ENCODE measurements around the gene FEM1A. TPM values are rescaled to one million over a fixed set of nuclear protein-coding genes. Genes with fewer than 3 reads are reported as not detected.
A peak's percentile ranks its signal among the peaks of the same experiment; 100 is the strongest.

Gene FEM1A
- total and polyA plus RNA-seq, 2 of the 13 experiments (the other 11 are each of a cell fraction or from before 2014, with no cell fraction given) = 3.2 to 10.8 TPM

DNA sequence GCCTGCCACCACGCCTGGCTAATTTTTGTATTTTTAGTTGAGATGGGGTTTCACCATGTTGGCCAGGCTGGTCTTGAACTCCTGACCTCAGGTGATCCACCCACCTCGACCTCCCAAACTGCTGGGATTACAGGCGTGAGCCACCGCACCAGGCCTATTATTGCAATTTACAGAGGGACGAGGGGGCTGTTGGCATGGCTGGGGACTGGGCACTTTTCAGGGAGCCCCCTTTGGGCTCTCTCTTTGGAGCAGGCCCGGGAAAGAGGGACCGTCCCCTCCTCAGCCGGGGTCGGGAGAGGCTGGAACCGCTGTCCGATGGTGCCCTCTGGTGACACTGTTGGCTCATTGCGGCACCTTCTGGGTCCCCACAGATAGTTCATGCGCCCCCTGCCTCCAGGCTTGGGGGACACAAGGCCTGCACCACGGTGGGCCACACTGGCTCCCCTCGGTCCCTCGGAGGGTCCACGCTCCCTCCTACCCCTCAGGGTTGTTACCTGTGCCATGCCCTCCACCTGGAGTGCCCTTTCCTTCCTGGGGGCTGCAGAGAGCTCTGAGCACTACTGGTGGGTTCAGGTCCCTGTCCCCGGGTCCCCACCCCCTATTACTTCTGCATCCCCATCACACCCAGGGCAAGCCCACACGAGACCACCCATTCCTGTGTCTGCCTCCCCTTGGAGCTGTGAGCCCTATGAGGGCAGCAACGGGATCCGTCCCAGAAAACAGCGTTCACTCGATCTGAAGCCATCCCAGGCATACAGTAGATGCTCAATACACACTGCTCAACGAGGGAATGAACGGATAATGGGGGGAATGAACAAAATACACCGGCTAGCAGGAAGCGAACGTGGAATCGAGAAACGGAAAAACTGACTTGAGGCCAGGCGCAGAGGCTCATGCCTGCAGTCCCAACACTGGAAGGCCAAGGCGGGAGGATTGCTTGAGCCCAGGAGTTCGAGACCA is 12.5 kb downstream of the FEM1A start (continued):
- TF ChIP-seq HNRNPLL (IDR thresholded peaks at IDR 0.05; ENCODE audit: low read depth, low read length, poor library complexity, severe bottlenecking) (peak; percentile 30), GATAD2A (CRISPR knock-in tag; IDR thresholded peaks at IDR 0.05) (peak; percentile 63), ZNF547 (CRISPR knock-in tag; IDR thresholded peaks at IDR 0.05) (0 out of 2 replicates have a peak, but pooled peaks have one; percentile 35), ZNF784 (CRISPR knock-in tag; IDR thresholded peaks at IDR 0.05; ENCODE audit: borderline replicate concordance) (0 out of 2 replicates have a peak, but pooled peaks have one; percentile 24), SP4 (CRISPR knock-in tag; IDR thresholded peaks at IDR 0.05) (0 out of 2 replicates have a peak, but pooled peaks have one; percentile 22), ZNF580 (CRISPR knock-in tag; IDR thresholded peaks at IDR 0.05; ENCODE audit: borderline replicate concordance, low read depth) (peak; percentile 68; the same call in 1 of the 2 replicates), MIXL1 (CRISPR knock-in tag; IDR thresholded peaks at IDR 0.05) (peak; percentile 49; the same call in 1 of the 2 replicates), HOXA3 (CRISPR knock-in tag; IDR thresholded peaks at IDR 0.05) (peak; percentile 21; the same call in 1 of the 2 replicates), ZMYM2 (CRISPR knock-in tag; IDR thresholded peaks at IDR 0.05) (peak; percentile 84), KDM2A (CRISPR knock-in tag; IDR thresholded peaks at IDR 0.05; ENCODE audit: borderline replicate concordance, low read depth) (peak; percentile 59; the same call in 1 of the 2 replicates), TEAD3 (CRISPR knock-in tag; optimal IDR thresholded peaks at IDR 0.05; ENCODE audit: borderline replicate concordance) (peak; percentile 67), CEBPG (CRISPR knock-in tag; IDR thresholded peaks at IDR 0.05) (peak; percentile 43; the same call in 1 of the 2 replicates), PITX1 (CRISPR knock-in tag; IDR thresholded peaks at IDR 0.05) (peak; percentile 16; the same call in 1 of the 2 replicates), ZNF121 (CRISPR knock-in tag; IDR thresholded peaks at IDR 0.05) (peak; percentile 91; the same call in 1 of the 2 replicates), FOXA3 (CRISPR knock-in tag; IDR thresholded peaks at IDR 0.05) (0 out of 2 replicates have a peak, but pooled peaks have one; percentile 12), FOSL2 (CRISPR knock-in tag; IDR thresholded peaks at IDR 0.05) (peak; percentile 26; the same call in 1 of the 2 replicates), YY1 (IDR thresholded peaks at IDR 0.05; ENCODE audit: insufficient read depth, insufficient replicate concordance, low read depth, low read length) (peak; percentile 26)
- TF ChIP-seq, protein P1, sequence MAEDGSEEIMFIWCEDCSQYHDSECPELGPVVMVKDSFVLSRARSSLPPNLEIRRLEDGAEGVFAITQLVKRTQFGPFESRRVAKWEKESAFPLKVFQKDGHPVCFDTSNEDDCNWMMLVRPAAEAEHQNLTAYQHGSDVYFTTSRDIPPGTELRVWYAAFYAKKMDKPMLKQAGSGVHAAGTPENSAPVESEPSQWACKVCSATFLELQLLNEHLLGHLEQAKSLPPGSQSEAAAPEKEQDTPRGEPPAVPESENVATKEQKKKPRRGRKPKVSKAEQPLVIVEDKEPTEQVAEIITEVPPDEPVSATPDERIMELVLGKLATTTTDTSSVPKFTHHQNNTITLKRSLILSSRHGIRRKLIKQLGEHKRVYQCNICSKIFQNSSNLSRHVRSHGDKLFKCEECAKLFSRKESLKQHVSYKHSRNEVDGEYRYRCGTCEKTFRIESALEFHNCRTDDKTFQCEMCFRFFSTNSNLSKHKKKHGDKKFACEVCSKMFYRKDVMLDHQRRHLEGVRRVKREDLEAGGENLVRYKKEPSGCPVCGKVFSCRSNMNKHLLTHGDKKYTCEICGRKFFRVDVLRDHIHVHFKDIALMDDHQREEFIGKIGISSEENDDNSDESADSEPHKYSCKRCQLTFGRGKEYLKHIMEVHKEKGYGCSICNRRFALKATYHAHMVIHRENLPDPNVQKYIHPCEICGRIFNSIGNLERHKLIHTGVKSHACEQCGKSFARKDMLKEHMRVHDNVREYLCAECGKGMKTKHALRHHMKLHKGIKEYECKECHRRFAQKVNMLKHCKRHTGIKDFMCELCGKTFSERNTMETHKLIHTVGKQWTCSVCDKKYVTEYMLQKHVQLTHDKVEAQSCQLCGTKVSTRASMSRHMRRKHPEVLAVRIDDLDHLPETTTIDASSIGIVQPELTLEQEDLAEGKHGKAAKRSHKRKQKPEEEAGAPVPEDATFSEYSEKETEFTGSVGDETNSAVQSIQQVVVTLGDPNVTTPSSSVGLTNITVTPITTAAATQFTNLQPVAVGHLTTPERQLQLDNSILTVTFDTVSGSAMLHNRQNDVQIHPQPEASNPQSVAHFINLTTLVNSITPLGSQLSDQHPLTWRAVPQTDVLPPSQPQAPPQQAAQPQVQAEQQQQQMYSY (CRISPR knock-in tag; IDR thresholded peaks at IDR 0.05) = no peak
- TF ChIP-seq, protein P2, sequence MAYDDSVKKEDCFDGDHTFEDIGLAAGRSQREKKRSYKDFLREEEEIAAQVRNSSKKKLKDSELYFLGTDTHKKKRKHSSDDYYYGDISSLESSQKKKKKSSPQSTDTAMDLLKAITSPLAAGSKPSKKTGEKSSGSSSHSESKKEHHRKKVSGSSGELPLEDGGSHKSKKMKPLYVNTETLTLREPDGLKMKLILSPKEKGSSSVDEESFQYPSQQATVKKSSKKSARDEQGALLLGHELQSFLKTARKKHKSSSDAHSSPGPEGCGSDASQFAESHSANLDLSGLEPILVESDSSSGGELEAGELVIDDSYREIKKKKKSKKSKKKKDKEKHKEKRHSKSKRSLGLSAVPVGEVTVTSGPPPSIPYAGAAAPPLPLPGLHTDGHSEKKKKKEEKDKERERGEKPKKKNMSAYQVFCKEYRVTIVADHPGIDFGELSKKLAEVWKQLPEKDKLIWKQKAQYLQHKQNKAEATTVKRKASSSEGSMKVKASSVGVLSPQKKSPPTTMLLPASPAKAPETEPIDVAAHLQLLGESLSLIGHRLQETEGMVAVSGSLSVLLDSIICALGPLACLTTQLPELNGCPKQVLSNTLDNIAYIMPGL (CRISPR knock-in tag; IDR thresholded peaks at IDR 0.05; ENCODE audit: borderline replicate concordance in 1 of 2, low read depth in 1 of 2) = peak; percentile 88 to 91; a peak in 3 of 4 replicates
- TF ChIP-seq, protein P3, sequence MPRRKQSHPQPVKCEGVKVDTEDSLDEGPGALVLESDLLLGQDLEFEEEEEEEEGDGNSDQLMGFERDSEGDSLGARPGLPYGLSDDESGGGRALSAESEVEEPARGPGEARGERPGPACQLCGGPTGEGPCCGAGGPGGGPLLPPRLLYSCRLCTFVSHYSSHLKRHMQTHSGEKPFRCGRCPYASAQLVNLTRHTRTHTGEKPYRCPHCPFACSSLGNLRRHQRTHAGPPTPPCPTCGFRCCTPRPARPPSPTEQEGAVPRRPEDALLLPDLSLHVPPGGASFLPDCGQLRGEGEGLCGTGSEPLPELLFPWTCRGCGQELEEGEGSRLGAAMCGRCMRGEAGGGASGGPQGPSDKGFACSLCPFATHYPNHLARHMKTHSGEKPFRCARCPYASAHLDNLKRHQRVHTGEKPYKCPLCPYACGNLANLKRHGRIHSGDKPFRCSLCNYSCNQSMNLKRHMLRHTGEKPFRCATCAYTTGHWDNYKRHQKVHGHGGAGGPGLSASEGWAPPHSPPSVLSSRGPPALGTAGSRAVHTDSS (CRISPR knock-in tag; conservative IDR thresholded peaks at IDR 0.05) = no peak
